Muscle of back (tissue), 11 donors: ENCODE data around the gene SAMM50. TPM values are rescaled to one million over a fixed set of nuclear protein-coding genes. Genes with fewer than 3 reads are reported as not detected.

Source experiments
- DNase-seq, 3 donors: peaks; one replicate each; pipeline versions ENCODE4 v3.0.0 to v3.0.0-alpha.2; 2013
- polyA plus RNA-seq, 10 donors: library from polyadenylated mRNA; unstranded; fragments of 120-200 nt; gene quantifications; one replicate each; pipeline ENCODE4 v1.2.1, GENCODE V29; 2013; ENCODE audit not compliant: insufficient read length in 10 of 10

Gene SAMM50
- polyA plus RNA-seq, 10 donors: 44.7 to 56.9 (median 53.1) TPM

DNA sequence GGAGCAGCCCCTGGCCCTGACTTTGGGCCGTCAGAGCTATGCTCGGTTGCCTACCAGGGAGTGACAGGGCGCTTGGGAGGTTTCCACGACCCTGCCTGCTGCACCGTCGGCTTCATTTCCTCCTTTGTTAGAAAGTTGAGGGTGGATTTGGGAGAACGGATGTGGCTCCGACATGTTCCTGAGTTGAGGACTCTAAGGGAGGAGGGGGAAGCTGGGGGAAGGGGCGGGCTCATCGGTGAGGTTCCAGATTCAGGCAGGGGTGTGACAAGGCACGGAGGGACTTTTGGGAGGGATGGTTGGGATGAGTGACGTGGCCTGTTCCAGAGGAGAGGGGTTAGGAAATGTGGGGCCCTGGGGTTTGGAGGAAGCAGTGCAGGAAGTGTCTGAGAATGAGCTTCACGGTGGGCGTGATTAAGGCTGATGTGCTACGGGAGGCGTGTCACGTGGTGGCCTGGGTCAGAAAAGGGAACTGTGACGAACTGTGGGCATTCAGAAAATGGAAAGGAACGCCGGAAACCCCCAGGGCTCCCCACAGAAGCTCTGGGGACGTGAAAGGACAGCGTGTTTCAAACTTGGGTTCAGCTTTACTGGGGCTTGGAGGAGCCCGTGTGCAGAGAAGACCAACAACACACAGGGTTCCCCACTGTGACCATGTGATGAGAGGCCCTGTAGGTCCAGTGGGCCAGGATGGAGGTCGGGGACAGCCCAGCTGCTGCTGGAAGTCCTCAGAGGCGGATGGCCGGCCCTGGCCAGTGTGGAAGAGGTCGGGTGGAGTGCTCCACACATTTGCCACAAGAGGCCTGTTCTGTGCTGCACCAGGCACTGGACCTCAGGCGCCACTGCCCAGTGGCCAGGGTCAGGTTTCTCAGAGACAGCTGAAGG, 71.6 kb downstream of the SAMM50 start:
- DNase-seq: peak in 1 of 3 donors; percentile 70

DNA sequence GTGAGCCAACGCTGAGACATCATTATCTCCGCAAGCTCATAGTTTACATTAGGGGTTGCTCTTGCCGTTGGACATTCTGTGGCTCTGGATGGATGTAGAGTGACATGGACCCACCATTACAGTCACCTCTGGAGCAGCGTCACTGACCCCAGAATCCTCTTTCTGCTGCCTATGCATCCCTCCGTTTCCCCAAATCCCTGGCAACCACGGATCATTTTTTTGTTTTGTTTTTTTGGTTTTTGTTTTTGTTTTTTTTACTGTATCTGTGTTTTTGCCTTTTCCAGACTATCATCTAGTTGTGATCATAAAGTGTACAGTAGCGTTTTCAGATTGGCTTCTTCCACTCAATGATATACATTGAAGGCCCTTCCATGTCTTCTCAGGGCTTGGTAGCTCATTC, 72.8 kb downstream of the SAMM50 start:
- no peak for DNase-seq

DNA sequence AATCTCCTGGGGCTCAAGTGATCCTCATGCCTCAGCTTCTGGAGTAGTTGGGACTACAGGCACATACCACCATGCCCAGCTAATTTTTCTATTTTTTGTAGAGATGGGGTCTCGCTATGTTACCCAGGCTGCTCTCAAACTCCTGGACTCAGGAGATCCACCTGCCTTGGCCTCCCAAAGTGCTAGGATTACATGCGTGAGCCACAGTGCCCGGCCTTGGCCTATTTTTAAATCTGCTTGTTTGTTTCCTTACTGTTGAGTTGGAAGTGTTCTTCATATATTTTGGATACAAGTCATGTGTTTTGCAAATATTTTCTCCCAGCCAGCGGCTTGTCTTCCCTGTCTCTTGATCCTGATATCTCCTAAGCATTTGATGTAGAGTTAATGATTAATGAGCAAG, 73.8 kb downstream of the SAMM50 start:
- no peak for DNase-seq

DNA sequence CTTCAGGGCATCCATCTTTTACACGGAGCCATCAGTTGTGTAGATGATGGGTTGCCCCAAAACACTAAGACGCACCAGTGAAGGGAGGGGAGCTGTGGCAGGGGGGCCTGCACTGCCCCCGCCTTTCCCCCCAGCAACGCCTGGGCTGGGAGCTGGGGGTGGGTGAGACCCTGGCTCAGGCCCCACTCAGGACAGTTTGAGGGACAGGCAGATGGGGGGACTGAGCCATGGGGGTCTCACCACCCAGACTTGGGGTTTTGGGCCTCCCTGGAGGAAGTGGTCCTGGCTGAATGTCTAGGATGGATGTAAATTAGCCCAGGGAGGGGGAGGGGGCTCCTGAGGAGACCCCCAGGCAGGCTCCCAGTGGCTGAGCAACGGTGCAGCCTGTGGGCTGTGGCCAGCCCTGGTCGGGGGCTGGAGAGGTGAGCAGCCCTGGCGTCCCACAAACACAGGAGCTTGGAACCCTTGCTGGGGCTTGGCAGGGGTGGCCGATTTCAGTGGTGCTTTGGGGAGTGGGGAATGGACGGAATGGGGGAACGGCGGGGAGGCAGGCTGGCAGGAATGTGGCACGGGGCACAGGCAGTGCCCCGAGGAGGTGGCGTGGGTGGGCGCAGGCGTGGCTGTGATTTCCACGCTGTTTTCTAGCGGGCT, 74.9 kb downstream of the SAMM50 start:
- no peak for DNase-seq

DNA sequence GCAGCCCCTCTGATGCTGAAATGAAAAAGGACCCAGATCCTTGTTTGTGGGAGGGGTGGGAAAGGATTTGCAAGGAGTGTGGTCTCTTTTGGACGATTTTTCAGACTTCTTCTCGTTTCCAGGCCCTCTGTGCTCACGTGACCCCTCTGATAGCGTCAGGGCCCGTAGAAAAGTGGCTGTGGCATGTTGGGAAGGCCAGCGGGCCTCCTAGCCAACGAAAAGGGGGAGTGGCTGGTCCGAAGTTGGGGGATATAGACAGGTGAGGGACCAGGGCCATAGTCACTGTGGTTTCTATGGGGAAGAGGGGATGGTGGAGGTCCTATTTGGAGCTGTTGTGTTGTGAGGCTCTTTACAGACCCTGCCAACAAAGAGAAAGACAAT, 75.5 kb downstream of the SAMM50 start:
- no peak for DNase-seq

DNA sequence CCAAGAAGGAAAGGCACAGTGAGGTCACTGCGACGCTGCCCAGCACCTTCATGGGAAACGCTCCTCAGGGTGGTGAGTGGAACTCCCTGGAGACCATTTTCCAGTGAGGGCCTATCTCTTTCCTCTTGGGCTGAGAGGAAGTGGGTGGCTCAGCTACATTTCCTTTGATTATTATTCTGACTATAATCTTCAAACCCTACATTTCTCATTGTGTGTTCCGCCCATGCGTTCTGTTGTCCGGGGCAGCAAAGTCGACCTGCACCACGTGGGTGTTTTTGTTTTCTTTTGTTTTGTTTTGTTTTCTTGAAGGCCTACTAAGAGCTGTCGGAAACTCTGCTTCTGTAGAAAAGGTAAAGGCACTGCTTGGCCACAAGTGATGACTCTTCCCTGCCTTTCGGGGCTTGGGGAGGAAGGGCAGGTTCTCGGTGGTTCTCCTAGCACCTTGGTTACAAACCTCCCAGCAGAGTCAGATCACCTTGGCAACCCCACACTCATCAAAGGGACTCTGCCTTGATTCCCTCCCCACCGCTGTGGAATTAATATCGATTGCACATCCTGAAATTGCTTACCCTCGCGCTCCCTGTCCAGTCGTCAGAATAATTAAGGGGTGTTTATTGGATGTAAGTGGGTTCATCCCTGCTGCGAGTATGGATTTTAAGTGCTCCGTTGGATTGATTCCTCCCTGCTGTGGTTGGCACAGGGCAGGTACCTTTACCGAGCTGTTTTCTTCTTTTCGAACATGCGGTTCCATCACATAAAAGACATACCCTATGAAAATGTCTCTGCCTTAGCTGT, 76.1 kb downstream of the SAMM50 start:
- no peak for DNase-seq

DNA sequence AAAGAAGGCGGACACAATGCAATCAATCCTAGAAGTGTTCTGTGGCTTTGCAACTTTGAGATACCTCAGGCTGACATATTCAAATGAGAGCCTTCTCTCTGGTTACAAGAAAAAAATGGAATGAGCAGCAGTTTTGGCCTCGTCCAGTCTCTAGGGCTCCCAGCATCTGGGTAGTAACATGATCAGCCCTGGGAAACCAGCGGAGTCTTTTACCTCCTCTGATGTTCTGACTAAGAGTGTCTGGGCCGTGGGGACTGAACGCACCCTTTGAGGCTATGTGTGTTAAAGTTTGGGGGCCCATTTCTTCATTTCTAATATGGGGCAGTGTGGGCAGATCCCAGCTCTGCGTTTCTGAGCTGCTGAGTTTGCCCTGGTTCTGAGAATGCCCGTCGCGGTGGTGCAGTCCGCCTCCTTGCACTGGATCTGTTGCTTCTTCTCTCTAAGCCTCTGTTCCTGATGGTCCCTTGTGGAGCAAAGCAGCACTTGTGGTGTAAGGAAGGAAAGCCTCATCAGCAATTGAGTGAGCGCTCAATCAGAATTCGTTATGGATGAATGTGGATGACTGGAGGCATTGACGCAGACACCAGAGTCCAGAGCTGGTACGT, 77.0 kb downstream of the SAMM50 start:
- DNase-seq: peak in 1 of 3 donors; percentile 72

DNA sequence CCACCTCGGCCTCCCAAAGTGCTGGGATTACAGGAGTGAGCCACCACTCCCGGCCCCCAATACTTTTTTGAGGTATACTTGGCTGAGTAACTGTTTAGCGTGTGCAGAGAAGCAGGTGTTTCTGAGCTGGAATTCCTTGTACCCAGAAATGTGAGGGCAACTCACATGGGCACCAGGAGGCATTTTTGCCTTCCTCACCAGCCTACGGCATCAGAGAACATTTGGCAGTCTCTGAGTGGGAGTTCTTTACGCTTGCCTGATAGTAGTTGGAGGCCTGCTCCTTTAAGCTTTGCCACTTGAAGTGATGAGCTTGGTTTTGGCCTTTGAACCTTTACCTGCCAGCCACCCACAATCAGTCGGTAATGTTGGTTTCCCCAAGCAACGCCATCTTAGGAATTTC, 78.0 kb downstream of the SAMM50 start:
- no peak for DNase-seq

DNA sequence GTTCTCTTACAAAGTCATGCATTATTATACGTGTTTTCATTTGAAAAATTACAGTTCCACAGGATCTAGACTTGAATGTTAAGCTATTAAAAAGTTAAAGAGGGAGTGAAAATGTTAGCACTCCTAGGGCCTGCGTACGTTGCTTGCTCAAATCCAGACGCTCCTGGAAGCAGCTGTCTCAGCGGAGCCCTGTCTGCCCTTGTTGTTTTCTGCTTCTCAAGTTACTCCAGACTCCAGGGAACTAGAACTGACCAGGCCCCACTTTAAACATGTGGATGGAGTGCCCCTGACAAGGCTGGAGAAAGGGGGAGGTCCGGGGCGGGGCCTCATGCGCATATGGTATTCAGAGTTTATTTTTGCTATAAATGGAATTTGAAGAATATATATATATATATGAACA, 78.5 kb downstream of the SAMM50 start:
- DNase-seq: peak in 2 of 3 donors; percentile 69 to 72

DNA sequence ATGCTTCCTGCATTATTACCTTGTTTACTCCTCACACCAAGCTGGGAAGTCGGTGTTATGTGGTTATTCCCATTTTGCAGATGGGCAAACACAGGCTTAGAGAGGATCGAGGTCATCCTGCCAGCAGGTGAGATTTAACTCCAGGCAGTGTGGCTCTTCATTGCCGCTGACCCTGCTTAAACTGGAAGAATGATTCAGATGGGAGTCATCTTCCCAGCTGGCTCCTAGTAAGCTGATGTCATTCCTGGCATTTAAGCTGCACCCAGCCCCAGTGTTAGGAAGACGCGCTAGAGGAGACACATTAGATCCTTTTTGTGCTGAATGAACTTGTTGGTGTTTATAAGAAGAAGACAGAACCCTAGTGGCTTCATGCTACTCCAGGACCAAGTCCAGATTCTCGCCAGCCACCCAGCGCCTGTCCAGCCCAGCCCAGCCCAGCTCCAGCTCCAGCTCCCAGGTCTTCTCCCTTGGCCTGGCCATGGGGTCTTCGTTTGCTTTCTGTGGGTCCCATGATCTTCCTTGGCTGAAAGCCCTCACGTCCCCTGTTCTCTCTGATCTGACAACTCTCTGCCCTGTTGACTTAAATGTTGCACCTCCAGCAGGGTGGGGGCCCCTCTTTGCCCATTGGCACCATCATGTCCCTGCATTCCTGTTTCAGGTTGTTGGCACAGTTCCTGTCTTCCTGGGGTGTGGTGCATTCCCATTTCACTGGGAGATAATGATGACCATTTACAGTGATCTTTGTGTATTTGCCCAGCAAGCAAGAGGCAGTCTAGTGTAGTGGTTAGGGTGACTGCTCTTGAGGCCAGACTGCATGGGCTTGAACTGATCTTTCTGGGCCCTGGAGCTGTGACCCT, 82.5 kb downstream of the SAMM50 start:
- DNase-seq: peak; percentile 66 to 85 (median 78)

DNA sequence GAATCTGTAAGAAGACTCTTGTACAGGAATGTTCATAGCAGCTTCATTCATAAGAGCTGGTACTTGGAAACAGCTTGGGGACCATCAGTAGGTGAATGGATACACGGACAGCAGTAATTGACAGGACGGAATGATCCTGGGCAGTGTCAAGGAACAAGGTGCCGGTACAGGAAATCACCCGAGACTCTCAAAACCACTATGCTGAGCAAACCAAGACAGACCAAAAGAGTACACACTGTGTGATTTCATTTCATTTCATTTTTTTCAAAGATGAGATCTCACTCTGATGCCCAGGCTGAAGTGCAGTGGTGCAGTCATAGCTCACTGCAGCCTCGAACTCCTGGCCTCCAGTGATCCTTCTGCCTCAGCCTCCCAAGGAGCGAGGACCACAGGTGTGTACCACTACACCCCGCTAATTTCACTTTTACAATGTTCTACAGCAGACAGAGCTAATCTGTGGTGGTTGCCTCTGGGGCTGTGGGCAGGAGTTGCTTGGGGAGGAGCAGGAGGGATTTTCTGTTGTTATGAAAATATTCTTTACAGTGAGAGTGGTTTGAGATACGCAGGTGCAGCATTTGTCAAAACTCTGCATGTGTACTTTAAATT, 84.4 kb downstream of the SAMM50 start:
- no peak for DNase-seq

DNA sequence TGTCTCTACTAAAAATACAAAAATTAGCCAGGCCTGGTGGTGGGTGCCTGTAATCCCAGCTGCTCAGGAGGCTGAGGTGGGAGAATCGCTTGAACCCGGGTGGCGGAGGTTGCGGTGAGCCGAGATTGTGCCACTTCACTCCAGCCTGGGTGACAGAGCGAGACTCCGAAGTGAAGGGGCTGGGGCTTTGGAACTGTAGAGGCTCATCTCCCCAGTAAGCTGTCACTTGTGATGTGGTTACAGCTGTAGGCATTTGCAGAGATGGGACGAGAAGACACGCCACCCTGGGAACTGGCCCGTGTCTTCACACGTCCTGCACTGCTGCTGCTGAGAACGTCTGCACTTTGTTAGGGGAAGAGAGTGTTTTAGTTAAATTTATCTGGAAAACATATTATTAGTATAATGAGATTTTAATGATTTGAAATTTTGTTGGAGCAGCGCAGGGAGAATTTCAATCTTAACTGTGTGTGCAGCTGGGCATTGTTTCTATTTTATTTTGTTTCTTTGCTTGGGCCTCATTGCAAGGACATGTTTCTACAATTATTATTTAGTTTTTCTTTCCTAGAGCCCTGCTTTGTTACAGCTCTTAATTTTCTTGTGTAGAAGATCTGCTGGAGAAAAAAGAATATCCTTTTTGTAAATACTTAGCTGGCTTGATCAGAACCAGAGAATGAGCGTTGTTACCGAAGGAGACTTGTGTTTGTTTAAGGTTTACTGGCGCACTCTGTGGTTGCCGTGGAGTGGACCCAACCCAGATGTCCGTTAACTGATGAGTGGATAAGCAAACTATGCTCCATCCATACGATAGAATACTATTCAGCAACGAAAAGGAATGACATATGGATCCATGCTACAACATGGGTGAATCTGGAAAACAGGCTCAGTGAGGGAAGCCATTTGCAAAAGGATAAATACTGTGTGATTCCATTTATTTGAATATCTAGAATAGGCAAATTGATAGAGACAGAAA, 87.3 kb downstream of the SAMM50 start:
- DNase-seq: no peak

DNA sequence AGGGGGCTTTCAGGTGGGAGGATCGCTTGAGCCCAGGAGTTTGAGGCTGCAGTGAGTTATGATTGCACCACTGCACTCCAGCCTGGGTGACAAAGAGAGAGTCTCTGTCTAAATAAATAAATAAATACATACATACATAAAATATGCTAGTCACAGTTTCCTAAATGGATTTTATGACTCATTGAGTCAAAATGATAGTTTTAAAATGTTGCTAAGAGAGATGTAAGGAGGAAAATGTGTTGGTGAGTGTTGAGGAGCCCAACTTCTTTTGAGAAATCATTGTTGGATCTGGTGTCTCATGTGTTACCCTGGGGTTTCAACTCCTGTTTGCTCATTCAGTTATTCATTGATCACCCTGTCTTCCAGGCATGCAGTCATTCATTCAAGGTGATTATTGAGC, 89.9 kb downstream of the SAMM50 start:
- DNase-seq: no peak

Other genes with a start within 250 kb of the SAMM50 start
- gene EFCAB6, start 143.1 kb upstream of the SAMM50 start, polyA plus RNA-seq: 1 to 10 TPM in 1 of 10 donors, under 1 TPM in 9; 0.61 to 1.3 (median 0.80) TPM
- gene SULT4A1, start 92.9 kb upstream of the SAMM50 start, polyA plus RNA-seq: 1 to 10 TPM; 1.0 to 3.4 (median 2.2) TPM
- under 1 TPM in 1 of 10 donors, not detected in 9; 0.08 TPM for gene PNPLA5, start 63.4 kb upstream of the SAMM50 start, polyA plus RNA-seq
- gene PNPLA3, start 31.6 kb upstream of the SAMM50 start, polyA plus RNA-seq: 1 to 10 TPM in 1 of 10 donors, under 1 TPM in 9; 0.21 to 1.1 (median 0.46) TPM
- 10 to 100 TPM; 31.4 to 42.7 (median 39.0) TPM for gene PARVB, start 68.9 kb downstream of the SAMM50 start, polyA plus RNA-seq
- 1 to 10 TPM; 1.8 to 7.3 (median 3.4) TPM for gene PARVG, start 225.5 kb downstream of the SAMM50 start, polyA plus RNA-seq